ENCODE data around the gene PRDM10.
"Not testable (repeated sequence)": the region's sequence is repeated elsewhere in the genome, so short reads cannot be mapped to it uniquely, and the experiment has no call there.

- TF ChIP-seq CTCF (conservative IDR thresholded peaks at IDR 0.05 in 1 of 2, IDR thresholded peaks at IDR 0.05 in 1 of 2; ENCODE audit: extremely low read depth in 1 of 2, insufficient read depth in 1 of 2, low read depth in 1 of 2, low read length in 2 of 2); EZH2 (IDR thresholded peaks at IDR 0.05; ENCODE audit: borderline replicate concordance, low read length): not testable (repeated sequence)
Measured at GRCh38 chr11:129971856-129972255, 30.8 kb downstream of the PRDM10 start.

Data from mammary epithelial cell (primary cell).